ENCODE measurements around the gene OR2W3.

Gene OR2W3

GRCh38 chr1:247895163-247895637 is at the start of gene OR2W3:
TSS of gene OR2W3 (plus strand) at chr1:247895587. CDS start at chr1:247895587, 0 bp downstream.
- DNase-seq: no peak

- no peak for DNase-seq
Measured at GRCh38 chr1:247845693-247846017, 49.7 kb upstream of the OR2W3 start.

- DNase-seq: no peak
Measured at GRCh38 chr1:247848346-247848745, 47.0 kb upstream of the OR2W3 start.

GRCh38 chr1:247849616-247850015 is 45.8 kb upstream of the OR2W3 start:
- DNase-seq: no peak

GRCh38 chr1:247854899-247855545 is 40.4 kb upstream of the OR2W3 start:
- no peak for DNase-seq

- DNase-seq: no peak
Measured at GRCh38 chr1:247855911-247856310, 39.5 kb upstream of the OR2W3 start.

GRCh38 chr1:247857069-247857984 is 38.1 kb upstream of the OR2W3 start, which contains the start of gene TRIM58:
TSS of gene TRIM58 (plus strand) at chr1:247857187. CDS start at chr1:247857247, 60 bp downstream.
- no peak for DNase-seq

- DNase-seq: no peak
Measured at GRCh38 chr1:247857985-247858619, 37.3 kb upstream of the OR2W3 start.

GRCh38 chr1:247862756-247863155 is 32.6 kb upstream of the OR2W3 start:
- no peak for DNase-seq

GRCh38 chr1:247864644-247865043 is 30.7 kb upstream of the OR2W3 start:
- DNase-seq: no peak

GRCh38 chr1:247865416-247865815 is 30.0 kb upstream of the OR2W3 start:
- DNase-seq: no peak

GRCh38 chr1:247883346-247883745 is 12.0 kb upstream of the OR2W3 start:
- no peak for DNase-seq

- no peak for DNase-seq
Measured at GRCh38 chr1:247884797-247885413, 10.5 kb upstream of the OR2W3 start.

- DNase-seq: no peak
Measured at GRCh38 chr1:247895976-247896375, 589 bp downstream of the OR2W3 start.

GRCh38 chr1:247904122-247904521 is 8.7 kb downstream of the OR2W3 start:
- DNase-seq: no peak

GRCh38 chr1:247905181-247905580 is 9.8 kb downstream of the OR2W3 start:
- no peak for DNase-seq

- DNase-seq: no peak
Measured at GRCh38 chr1:247905910-247906503, 10.6 kb downstream of the OR2W3 start.

GRCh38 chr1:247906504-247907047 is 11.2 kb downstream of the OR2W3 start:
- no peak for DNase-seq

GRCh38 chr1:247908766-247909165 is 13.4 kb downstream of the OR2W3 start:
- DNase-seq: no peak

GRCh38 chr1:247913786-247914185 is 18.4 kb downstream of the OR2W3 start:
- DNase-seq: no peak

- no peak for DNase-seq
Measured at GRCh38 chr1:247914941-247915662, 19.7 kb downstream of the OR2W3 start.

- DNase-seq: no peak
Measured at GRCh38 chr1:247919952-247920351, 24.6 kb downstream of the OR2W3 start, which contains the start of gene OR2T8. TSS of gene OR2T8 (plus strand) at chr1:247920252. CDS start at chr1:247921018, 766 bp downstream.
